Small intestine (tissue), 7 donors: Measurements from ENCODE around the gene SFMBT1. TPM values are rescaled to one million over a fixed set of nuclear protein-coding genes. Genes with fewer than 3 reads are reported as not detected.
A peak's percentile ranks its signal among the peaks of the same experiment; 100 is the strongest.

ENCODE experiments used
- DNase-seq, 2 donors: peaks; one replicate each; pipeline versions ENCODE4 v3.0.0 to v3.0.0-alpha.2; 2013
- FAIRE-seq: peaks from 2 replicates; lab custom pipeline; 2012; peaks lifted over from hg19 to GRCh38; lab: Jason Lieb, UNC
- H3K27ac ChIP-seq, 3 donors: one replicate each; pipeline ENCODE4 v1.5.1; 2013; ENCODE audit warnings: low read length in 2 of 3, mild to moderate bottlenecking in 2 of 3, control low read depth in 1 of 3, inconsistent platforms in 1 of 3, low read depth in 1 of 3, moderate library complexity in 1 of 3
- H3K27me3 ChIP-seq, 3 donors: one replicate each; pipeline ENCODE4 v1.6.1; 2013; ENCODE audit warnings: low read length in 3 of 3, inconsistent platforms in 1 of 3; ENCODE audit not compliant: control insufficient read depth in 3 of 3, insufficient read depth in 3 of 3
- H3K36me3 ChIP-seq, 3 donors: one replicate each; pipeline ENCODE4 v1.6.1; 2013; ENCODE audit warnings: low read length in 3 of 3, inconsistent platforms in 1 of 3, low read depth in 1 of 3, mild to moderate bottlenecking in 1 of 3, moderate library complexity in 1 of 3; ENCODE audit not compliant: control insufficient read depth in 3 of 3, insufficient read depth in 2 of 3
- H3K4me1 ChIP-seq, 3 donors: one replicate each; pipeline ENCODE4 v1.6.1; 2013; ENCODE audit warnings: low read length in 2 of 3, inconsistent platforms in 1 of 3, low read depth in 1 of 3, mild to moderate bottlenecking in 1 of 3, moderate library complexity in 1 of 3; ENCODE audit not compliant: control insufficient read depth in 3 of 3, insufficient read depth in 2 of 3
- H3K4me3 ChIP-seq, 3 donors: one replicate each; pipeline ENCODE4 v1.5.1; 2013; ENCODE audit warnings: low read length in 3 of 3, control low read depth in 1 of 3, inconsistent platforms in 1 of 3, low read depth in 1 of 3, mild to moderate bottlenecking in 1 of 3, moderate library complexity in 1 of 3
- H3K9me3 ChIP-seq, 2 donors: one replicate each; pipeline ENCODE4 v1.6.1; 2013; ENCODE audit warnings: low read depth in 1 of 2, low read length in 1 of 2; ENCODE audit not compliant: control insufficient read depth in 2 of 2, insufficient read depth in 1 of 2
- WGBS, 3 donors: extraction: QIAGEN DNeasy Blood & Tissue Kit; methylation state at CpG; one replicate each; pipeline ENCODE4 v1.1.7; 2013; 5-methylcytosine and 5-hydroxymethylcytosine counted together
- polyA plus RNA-seq, 4 donors: library from polyadenylated mRNA; stranded (reverse) in 3 of 4; unstranded in 1 of 4; fragments of 200-250 nt in 3 of 4; fragments of 120-200 nt in 1 of 4; gene quantifications; one replicate each; pipeline versions ENCODE4 v1.2.1 to v1.2.3, GENCODE V29; 2013
- donor health status: healthy with polysubstance abuse.
- donor health status: control.
- donor health status: control.
- donor health status: Bipolar disorder and iron deficiency.
- donor health status: healthy.

The SFMBT1 gene
- polyA plus RNA-seq, 4 donors, result 2.5 to 19.3 (median 4.3) TPM

DNA sequence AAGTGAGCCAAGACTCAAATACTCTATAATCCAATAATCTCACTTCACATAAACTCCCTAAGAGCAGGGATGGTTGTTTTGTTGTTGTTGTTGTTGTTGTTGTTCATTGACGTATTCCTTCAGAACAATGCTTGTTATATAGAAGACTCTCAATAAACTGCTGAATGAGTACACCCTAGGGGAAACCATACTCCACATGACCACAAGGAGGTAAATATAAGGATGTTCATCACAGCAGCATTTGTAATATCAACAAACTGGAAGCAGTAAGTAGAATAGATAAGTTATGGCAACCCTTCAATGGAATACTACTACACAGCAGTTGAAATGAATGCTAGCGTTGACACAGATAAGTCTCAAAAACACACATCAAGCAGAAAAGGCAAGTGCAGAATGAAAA, 86.1 kb downstream of the SFMBT1 start:
- Histone ChIP-seq H3K4me3 (no peak overlapping the region), H3K9me3 (peaks cover 0 to 5% of the 10 kb centered on the region in 2 donors), H3K27me3 (no peaks in the 10 kb centered on the region), H3K27ac (no peak overlapping the region), H3K4me1 (no peaks in the 10 kb centered on the region), H3K36me3 (peaks cover 0 to 16% (median 0%) of the 10 kb centered on the region in 3 donors)
- FAIRE-seq, result no peak
- WGBS, 3 donors, result 91 to 95% (median 95%) methylated on average over 2 of the region's 2 CpGs
- DNase-seq, result no peak

DNA sequence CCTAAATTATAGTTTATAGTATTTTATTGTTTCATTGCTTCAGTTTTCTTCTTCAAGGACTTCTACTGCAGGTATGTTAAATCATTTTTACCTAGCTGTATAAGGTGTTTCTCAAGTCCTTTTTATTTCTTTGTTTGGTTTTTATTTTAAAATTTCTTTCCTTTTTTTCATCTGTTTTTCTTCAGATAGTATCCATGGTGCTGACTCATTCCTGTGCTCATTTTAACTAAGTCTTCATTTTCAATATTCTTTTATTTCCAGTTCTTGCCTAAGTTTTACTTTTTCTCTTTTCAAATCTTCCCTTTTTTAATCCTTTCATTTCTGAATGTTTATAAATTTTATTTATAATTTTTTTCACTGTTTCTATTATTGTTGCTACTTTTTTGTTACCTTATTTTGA, 106.3 kb downstream of the SFMBT1 start:
- DNase-seq, result no peak

DNA sequence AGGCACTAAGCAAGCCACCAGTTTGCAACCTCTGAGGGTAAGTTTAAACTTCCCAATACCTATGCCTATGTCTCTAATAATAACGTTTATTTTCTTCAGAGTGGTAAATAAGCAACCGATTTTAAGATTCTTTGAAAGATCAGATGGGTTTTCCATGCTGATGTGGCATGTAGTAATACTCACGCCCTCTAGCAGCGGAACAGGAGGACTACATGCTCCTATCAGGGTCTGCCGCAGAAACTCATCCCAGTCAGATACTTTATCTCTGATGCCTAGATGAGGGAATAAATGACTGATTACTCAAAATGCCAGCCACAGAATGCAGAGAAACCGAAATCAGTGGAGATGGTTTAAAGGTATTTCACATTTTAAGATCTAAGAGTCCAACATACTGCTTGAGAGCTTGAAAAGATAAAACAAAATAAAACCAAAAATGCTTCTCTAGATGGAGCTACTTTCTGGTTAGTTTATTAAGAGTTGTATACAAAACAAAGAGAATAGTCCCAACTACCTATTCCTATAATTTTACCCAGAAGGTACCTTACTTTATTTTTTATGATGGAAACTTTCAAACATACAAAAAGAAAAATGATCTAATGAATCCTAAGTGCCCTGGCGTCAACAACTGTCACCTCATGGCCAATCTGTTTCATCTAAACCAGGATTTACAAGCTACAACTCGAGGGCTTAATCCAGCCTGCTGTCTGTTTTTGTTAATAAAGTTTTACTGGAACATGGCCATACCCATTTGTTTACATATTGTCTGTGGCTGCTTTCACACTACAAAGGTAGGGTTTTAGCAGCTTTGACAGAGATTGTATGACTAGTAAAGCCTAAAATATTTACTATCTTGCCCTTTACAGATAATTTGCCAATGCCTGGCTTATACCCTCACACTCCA, 111.0 kb downstream of the SFMBT1 start:
- no peak overlapping the region for H3K27ac ChIP-seq
- peaks cover 0 to 2% (median 0%) of the 10 kb centered on the region in 3 donors for H3K4me1 ChIP-seq
- no peaks in the 10 kb centered on the region for H3K27me3 ChIP-seq
- WGBS, 3 donors, result 13 to 18% (median 17%) methylated on average over 8 of the region's 8 CpGs
- no peak for FAIRE-seq
- no peaks in the 10 kb centered on the region for H3K9me3 ChIP-seq
- H3K4me3 ChIP-seq, result no peak overlapping the region
- H3K36me3 ChIP-seq, result peaks cover 0 to 11% (median 0%) of the 10 kb centered on the region in 3 donors
- peak; percentile 52 to 59 for DNase-seq

More for the DNA sequence above, 106.3 kb downstream of the SFMBT1 start:
- Histone ChIP-seq H3K4me3 (no peak overlapping the region), H3K27ac (no peak overlapping the region), H3K9me3 (no peaks in the 10 kb centered on the region), H3K4me1 (no peaks in the 10 kb centered on the region), H3K36me3 (peaks cover 0 to 15% (median 0%) of the 10 kb centered on the region in 3 donors), H3K27me3 (no peaks in the 10 kb centered on the region)
- no peak for FAIRE-seq

DNA sequence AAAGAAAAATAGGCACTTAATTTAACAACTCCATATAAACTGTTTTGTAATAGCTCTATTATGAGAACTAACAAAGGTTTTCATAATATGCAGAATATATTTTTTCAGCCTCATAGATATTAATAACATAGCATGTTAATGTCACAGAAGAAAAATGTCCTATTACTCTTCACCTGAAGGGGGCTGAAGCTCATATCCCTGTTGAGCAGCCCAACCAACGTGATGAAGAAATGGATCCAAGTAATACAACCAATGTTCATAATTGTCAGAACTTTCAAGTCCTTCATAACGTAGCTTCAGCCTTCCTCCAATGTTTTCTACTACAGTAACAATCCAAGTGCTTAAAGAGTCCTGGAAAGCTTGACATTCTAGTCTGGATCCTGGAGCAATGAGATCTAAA, 114.0 kb downstream of the SFMBT1 start:
- peaks cover 0 to 2% (median 0%) of the 10 kb centered on the region in 3 donors for H3K4me1 ChIP-seq
- H3K9me3 ChIP-seq, result no peaks in the 10 kb centered on the region
- no peak for DNase-seq
- no peak overlapping the region for H3K27ac ChIP-seq
- H3K36me3 ChIP-seq, result peaks cover 0 to 21% (median 2%) of the 10 kb centered on the region in 3 donors
- H3K4me3 ChIP-seq, result no peak overlapping the region
- WGBS, 3 donors, result 85 to 88% (median 86%) methylated on average over 2 of the region's 2 CpGs
- no peak for FAIRE-seq
- no peaks in the 10 kb centered on the region for H3K27me3 ChIP-seq

DNA sequence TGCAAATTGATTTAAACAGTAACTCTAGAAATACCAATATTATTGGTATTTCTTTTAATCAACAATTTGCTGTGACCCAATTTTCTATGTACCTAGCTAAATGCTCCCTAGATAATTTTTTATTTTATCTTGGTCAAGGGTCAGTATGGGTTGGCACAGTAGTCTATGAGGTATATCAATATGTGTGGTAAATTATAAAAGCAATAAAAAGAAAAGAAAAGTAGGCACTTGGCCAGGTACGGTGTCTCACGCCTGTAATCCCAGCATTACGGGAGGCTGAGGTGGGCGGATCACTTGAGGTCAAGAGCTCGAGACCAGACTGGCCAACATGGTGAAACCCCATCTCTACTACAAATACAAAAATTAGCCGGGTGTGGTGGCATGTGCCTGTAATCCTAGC, 114.5 kb downstream of the SFMBT1 start:
- Histone ChIP-seq H3K4me1 (peaks cover 0 to 2% (median 0%) of the 10 kb centered on the region in 3 donors), H3K36me3 (peaks cover 0 to 21% (median 2%) of the 10 kb centered on the region in 3 donors), H3K27ac (no peak overlapping the region), H3K4me3 (no peak overlapping the region), H3K9me3 (no peaks in the 10 kb centered on the region), H3K27me3 (no peaks in the 10 kb centered on the region)
- DNase-seq, result peak in 1 of 2 donors; percentile 79
- FAIRE-seq, result no peak
- WGBS, 3 donors, result 24 to 64% (median 45%) methylated on average over 6 of the region's 6 CpGs

DNA sequence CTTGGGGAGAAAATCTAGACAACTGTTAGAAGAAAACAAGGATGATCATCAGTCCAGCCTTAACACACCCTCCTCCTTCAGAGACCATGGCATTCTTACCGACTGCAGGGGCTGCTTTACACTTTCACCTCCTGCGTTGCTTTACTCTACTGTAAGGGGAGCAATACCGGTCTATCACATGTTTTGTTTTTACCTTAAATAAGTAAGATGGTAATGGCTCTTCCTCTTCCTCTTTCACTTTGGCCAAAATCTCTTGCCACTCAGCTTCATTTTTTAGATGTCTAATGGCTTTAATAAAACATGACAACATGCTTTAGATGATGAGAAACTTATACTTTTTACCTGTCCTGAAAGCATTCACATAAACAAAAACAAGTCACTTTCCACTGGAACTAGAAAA, 115.1 kb downstream of the SFMBT1 start:
- Histone ChIP-seq H3K27me3 (no peaks in the 10 kb centered on the region), H3K4me1 (peaks cover 0 to 2% (median 0%) of the 10 kb centered on the region in 3 donors), H3K4me3 (no peak overlapping the region), H3K36me3 (peaks cover 0 to 23% (median 2%) of the 10 kb centered on the region in 3 donors), H3K9me3 (no peaks in the 10 kb centered on the region), H3K27ac (no peak overlapping the region)
- DNase-seq (no peak), FAIRE-seq (no peak)
- WGBS, 3 donors, result 86 to 95% (median 89%) methylated on average over 3 of the region's 3 CpGs

DNA sequence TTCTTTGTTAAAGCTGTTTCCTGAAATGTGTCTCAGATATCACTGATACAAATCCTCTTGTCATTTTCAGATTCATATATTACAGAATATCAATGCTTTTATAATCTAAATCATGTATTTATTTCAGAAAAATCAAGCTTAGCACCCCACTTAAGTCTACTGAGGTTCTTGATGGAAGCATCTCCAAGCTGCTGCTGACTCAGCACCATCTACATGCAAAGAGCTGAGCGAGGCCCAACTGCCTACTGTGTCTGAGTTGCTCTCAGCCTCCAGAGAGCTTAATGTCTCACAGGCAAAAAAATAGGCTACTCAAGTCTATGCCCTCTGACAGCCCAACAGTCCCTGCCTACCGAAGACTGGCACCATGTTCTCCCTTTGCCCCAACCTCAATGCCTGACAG, 119.3 kb downstream of the SFMBT1 start:
- Histone ChIP-seq H3K4me3 (no peak overlapping the region), H3K27me3 (no peaks in the 10 kb centered on the region), H3K36me3 (peaks cover 0 to 29% (median 6%) of the 10 kb centered on the region in 3 donors), H3K4me1 (peaks cover 0 to 2% (median 0%) of the 10 kb centered on the region in 3 donors), H3K27ac (no peak overlapping the region), H3K9me3 (no peaks in the 10 kb centered on the region)
- FAIRE-seq (no peak), DNase-seq (no peak)
- 89 to 98% (median 92%) methylated on average over 2 of the region's 2 CpGs for WGBS, 3 donors

DNA sequence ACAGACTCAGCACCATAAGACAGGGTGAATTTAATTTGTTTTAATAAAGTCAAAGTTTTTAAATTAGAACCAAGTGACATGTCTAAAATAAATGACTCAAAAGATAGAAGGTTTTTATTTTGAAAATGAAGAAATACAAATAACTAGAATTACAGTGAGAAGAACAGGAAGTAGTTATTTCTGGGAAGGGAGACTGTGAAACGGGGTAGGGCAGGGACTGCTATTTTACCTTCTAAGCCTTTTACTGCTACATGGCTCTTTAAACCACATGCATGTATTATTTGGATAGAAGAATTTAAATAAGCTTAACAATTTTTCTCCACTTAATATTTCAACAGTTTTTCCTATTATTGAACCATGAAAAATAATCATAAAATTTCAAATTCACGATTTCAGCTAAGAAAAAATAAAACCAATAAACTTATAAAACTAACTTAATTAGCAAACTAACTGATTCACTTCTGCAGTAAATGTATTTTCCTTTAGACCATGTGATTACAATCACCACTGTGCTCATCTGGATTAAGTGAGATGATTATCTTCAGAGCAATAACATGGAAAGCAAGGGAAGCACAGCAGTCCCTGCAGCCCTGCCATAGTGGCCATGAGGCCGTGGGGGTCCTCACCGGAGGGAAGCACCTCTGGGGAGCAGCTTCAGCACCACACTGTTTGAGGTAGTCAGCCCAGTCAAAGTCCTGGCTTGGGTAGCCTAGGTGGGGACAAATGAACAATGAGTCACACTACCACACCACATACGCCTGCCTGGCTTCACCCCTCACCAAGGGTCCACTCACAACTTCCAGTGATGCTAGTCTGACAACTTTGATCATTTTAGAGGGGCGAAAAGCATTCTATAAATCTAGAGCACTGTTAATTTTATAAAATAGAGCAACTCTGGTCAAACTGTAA, 120.2 kb downstream of the SFMBT1 start:
- H3K36me3 ChIP-seq, result peaks cover 0 to 29% (median 9%) of the 10 kb centered on the region in 3 donors
- H3K4me1 ChIP-seq, result peaks cover 0 to under 1% (median 0%) of the 10 kb centered on the region in 3 donors
- no peak overlapping the region for H3K4me3 ChIP-seq
- 68 to 82% (median 77%) methylated on average over 6 of the region's 6 CpGs for WGBS, 3 donors
- H3K27ac ChIP-seq, result no peak overlapping the region
- no peaks in the 10 kb centered on the region for H3K9me3 ChIP-seq
- FAIRE-seq, result peak; percentile 51
- no peaks in the 10 kb centered on the region for H3K27me3 ChIP-seq
- no peak for DNase-seq
